Activated T-cell treated with anti-CD3 and anti-CD28 coated beads for 4 hours (primary cell): ENCODE measurements around the gene IER5L.

Source experiments
- DNase-seq: peaks from one replicate; pipeline ENCODE4 v3.0.0-alpha.2; 2020

Gene IER5L

DNA sequence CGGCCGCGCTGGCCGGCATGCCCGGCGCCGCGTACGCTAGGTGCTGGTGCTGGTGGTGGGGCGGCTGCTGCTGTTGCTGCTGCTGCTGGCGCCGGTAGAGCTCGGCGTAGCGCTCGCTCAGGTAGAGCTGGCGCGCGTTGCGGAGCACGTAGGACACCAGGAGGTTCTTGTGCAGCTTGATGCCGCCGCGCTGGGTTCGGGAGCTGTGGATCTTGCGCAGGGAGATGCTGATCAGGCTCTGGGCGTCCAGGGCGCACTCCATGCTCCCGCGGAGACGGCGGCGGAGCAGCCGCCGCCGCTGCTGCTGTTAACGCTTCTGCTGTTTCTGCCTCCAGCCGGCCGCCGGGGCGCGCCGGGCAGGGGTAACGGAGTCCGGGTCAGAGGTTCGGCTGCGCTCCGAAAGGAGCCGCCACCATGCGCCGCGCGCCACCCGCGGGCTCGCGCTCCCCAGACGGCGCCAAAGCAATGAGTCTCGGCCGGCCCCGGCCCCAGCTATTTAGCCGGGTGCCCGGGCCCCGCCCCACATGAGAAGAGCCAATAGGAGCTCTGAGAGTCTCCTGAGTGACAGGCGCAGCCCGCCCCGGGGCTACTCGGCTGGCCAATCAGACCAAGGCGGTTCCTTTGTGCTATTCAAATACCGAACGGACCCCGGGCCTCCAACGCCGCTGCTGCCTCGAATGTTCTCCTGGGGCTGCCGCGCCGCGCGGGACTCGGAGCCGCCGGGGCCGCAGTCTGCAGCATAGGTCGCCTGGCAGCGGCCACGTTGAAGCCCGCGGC is at the start of gene IER5L:
Gene IER5L, minus strand, starts transcription at position 471 of the 777 bp plus-strand sequence. Its CDS starts 209 bp downstream, at position 262.
- peak; percentile 91 for DNase-seq

DNA sequence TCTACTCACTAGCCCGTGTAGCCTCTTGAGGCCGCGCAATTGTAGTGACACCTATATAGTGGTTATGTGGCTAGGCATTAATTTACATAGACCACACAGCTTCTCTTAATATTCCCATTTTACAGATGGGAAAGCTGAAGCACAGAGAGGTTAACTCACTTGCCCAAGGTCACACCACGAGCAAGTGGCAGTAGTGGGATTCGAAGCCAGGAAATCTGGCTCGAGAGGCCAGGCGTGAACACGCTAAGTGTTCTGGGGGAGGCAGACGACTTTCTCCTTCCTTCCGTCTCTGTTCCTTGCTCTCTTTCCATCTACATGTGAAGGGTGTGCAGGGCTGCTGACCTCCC is 49.8 kb upstream of the IER5L start:
- no peak for DNase-seq

DNA sequence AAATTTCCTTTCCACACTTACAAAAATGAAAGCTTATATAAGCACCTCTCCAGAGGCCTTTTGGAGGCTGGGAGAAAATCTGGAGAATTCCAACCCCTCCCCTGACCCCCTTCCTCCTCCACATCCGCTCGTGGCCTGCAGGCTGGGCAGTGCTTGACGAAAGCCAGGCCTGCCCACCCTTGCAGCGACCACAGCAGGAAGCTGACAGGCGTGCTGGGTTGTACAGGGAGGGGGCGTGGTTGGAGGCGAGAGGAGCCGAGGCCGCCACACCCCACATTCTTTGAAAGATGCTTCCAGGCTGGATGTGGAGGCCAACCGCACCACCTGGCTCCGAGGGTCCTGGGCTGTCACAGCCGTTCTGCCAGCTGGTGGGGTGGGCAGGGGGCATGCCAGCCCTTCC is 47.8 kb upstream of the IER5L start:
- peak; percentile 14 for DNase-seq

DNA sequence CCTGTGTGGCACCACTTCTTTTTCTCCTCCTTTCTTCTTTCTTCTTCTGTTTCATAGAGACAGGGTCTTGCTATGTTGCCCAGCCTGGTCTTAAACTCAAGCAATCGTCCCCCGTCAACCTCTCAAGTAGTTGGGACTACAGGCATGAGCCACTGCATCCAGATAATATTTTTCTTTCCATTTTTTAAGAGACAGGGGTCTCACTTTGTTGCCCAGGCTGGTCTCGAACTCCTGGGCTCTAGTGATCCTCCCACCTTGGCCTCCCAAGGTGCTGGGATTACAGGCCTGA is 47.4 kb upstream of the IER5L start:
- no peak for DNase-seq

DNA sequence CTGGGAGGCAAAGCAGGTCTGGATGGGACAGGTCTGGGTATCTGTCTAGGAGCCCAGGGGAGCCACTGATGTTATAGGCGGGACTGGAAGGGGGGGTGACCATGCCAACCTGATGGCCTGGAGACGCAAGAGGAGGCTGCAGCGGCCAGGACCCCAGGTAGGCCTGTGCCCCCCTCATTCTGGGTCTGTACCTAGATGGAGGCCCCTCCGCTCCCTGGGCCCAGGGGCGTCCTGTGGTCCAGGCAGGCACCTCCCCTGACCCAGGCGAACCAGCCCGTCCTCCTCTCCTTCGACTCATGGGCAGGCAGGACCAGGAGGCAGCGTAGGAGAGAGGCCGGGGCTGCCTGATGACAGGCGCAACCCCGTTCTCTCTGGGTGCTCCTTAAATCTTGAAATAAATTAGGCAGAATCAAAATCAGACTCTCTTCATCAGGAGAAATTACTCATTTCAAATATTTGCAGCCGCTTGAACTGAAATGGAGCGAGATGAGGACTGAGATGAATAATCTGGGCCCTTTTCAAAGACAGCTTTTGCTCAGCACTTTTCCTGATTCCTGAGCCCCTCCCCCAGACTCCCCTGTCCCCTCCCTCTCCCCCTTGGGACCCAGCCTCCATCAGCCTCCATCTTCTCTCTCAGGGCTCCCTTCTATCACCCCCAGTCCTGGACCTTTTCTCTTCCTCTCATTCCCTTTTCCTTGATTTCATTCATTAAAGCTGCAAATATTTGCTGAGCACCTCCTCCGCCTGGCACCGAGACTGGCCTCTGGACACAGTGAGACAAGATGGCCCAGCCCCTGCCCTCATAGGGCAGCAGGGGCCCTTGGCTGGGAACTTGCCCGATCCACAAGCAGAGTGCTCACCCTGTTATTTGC is 46.8 kb upstream of the IER5L start:
- DNase-seq, result no peak

DNA sequence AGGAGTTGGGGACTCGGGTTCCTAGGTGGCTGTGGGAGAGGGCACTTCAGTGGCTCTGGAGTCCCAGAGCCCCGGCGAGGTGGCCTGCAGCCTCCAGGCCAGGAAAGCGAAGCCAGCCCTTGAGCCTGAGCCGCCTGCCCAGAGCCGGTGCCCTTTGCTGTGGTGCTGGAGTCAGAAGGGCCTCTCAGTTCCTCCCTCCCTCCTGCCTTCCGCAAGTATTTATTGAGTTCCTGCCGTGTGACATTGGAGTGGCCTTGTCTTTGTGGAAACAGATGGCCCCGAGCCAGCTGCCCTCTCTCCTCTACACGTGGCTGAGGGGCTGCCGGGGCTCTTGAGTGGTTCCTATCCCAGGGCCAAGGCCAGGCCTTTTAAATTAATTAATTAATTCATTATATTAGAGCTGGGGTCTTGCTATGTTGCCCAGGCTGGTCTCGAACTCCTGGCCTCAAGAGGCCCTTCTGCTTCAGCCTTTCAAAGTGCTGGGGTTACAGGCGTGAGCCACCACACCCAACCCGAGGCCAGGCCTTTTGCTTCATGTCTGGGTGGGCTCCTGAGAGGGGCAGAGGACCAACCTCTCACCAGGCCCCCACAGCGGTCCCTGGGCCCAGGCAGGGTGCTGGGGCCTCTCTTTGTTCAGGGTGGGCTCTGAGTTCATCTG is 45.6 kb upstream of the IER5L start:
- DNase-seq, result no peak

DNA sequence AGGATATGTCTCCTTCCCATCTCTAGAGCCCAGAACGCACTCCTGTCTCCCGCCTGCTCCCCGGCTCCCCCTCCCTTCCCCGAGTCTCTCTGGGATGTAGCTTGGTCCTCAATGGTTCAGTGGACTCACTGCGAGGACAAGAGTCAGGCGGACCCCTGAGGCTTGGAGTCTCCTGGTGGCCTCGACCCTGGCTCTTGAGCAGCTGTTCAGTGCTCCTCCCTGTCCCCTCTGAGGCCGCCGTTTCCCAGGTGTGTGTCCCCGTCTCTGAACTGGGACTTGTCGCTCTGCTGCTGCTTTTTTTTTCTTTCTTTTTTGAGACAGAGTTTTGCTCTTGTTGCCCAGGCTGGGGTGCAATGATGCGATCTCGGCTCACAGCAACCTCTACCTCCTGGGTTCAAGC is 44.8 kb upstream of the IER5L start:
- no peak for DNase-seq

DNA sequence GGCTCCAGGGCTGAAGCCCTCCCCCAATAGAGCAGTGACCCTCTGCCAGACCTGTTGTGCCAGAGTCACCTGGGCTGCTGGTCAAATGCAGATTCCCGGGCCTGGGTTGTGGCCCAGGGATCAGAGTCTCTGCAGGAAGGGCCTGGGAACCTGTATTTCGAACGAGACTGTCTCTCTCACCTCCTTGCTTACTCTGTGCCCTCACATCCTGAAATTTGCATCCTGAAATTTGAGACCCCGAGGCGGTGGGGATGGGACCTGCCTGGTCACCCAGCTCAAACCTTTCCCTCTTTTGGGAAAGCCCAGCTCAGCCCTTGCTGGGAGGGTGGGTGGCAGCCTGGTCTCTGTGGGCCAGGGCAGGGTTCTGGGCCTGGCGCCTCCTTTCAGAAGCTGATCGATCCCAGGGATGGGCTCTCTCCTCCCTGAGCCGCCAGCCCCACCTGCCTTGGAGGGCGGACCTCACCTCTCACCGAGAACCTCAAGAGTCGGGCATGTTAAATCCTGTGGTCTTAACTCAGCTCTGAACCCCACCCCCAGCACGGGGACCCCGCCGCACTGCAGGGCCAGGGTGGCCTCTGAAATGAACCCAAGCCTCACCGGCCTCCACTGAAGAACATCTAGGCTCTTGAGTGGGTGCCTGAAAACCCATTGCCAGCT is 44.0 kb upstream of the IER5L start:
- no peak for DNase-seq

DNA sequence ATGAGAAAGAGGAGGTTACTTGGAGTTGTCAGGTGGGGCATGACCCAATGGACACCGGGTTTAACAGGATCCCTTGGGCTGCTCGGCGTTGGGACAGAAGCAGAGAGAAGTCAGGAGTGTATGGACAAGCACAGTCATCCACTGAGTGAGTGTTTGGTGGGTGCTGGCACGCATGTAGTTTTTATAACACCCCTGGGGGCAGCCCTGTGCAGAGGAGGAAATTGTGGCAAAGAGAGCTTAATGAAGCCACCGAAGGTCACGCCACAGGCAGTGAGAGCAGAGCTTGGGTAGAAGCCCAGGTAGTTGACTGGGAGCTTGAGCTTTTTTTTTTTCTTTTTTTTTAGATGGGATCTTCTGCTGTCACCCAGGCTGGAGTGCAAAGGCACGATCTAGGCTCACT is 43.2 kb upstream of the IER5L start:
- no peak for DNase-seq

DNA sequence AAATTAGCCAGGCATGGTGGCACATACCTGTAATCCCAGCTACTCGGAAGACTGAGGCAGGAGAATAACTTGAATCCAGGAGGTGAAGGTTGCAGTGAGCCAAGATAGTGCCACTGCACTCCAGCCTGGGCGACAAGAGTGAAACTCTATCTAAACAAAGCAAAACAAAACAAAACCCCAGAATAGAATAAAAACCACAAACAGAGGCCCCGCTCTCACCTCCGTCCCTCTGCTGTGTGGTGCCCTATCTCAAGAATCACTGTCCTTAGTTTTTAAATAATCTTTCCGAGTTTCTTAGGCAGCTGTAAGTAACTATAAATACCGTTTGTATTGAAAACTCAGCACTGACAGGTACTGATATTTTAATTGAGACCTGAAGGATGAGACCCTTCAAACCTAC is 42.7 kb upstream of the IER5L start:
- DNase-seq, result no peak

DNA sequence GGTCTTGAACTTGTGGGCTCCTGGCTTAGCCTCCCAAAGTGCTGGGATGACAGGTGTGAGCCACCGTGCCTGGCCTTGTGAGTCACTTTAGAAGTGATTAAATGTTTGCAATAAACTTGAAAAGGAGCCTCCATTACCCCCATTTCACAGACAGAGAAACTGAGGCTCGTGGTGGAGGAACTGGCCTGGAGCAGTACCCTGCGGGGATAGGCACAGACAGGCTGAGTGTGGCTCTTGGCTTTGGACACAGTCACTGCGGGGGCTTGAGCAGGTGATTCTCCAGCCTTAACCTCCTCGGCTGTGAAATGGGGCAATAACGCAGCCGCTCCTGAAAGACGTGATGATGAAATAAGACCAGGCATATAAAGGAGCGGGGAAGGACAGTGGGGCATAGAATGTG is 40.9 kb upstream of the IER5L start:
- DNase-seq, result no peak

DNA sequence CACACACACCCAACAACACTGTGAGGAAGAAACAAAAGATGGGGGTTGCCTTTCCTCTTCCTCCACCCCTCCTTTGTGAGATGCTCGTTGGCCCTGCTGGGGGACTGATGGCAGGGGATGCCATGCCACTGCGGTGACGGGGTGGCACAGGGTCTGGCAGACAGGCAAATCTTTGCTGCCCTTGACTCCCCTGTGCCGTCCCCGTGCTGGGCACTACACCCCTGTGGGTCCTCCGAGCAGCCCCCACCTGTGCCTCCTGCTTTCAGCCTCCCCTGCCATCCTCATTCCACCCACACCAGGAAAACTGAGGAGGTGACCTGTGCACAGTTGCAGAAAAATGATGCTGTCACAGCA is 40.2 kb upstream of the IER5L start:
- DNase-seq, result no peak

DNA sequence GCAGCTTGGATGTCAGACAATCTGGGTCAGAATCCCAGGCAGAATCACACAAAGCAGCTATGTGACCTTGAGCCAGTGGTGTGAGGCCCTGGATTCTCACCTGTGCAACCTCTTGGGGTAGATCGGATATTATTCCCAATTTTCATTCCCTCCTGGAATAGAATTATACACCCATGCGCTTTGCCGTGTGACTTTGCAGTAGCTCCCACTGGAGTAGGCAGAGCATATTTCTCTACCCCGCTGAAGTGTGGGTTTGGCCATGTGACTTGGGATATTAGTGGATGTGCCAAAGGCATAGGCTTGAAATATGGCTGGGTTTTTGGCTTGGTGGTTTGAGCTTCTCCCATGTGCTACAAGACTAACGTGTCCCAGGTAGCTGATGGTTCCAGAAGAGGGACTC is 35.5 kb upstream of the IER5L start:
- no peak for DNase-seq

DNA sequence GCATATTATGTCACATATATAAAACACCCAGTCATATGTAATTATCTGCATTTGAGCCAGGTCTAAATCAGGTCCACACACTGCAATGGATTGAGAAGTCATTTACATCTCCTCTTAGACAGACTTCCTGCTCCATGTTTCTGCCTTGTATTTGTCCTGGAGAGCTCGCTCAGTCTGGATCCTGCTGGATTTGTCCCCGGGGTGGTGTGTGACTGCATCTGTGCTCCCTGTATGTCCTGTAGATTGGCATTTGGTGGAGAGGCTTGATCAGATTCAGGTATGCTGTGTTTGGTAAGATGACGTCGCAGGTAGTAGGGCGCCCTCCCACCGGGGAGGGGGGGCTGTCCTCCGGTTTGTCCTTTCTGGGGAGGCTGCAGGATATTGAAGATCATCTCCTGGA is 33.6 kb upstream of the IER5L start:
- DNase-seq, result no peak

DNA sequence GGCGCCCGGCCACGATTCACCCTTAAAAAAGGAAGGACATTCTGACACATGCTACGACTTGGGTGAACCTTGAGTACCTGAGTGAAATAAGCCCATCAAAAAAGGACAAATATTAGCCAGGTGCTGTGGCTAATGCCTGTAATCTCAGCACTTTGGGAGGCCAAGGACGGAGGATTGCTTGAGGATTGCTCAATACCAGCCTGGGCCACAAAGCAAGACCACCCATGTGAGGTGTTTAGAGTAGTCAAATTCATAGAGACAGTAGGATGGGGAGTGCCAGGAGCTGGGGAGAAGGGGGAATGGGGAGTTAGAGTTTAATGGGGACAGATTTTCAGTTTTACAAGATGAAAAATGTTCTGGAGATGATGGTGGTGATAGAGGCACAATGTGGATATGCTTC is 32.1 kb upstream of the IER5L start:
- DNase-seq, result no peak

DNA sequence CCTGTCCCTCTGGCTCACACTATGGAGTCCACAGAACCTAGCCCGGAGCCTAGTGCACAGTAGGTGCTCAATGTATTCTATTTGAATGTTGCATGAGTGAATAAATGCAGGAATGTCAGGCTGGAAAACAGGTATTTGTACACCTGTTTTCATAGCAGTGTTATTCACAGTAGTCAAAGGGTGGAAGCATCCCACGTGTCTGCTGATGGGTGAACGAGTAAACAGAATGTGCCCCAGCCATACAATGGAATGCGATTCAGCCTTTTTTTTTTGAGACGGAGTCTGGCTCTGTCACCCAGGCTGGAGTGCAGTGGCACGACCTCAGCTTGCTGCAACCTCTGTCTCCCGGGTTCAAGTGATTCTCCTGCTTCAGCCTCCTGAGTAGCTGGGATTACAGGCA is 31.5 kb upstream of the IER5L start:
- no peak for DNase-seq

DNA sequence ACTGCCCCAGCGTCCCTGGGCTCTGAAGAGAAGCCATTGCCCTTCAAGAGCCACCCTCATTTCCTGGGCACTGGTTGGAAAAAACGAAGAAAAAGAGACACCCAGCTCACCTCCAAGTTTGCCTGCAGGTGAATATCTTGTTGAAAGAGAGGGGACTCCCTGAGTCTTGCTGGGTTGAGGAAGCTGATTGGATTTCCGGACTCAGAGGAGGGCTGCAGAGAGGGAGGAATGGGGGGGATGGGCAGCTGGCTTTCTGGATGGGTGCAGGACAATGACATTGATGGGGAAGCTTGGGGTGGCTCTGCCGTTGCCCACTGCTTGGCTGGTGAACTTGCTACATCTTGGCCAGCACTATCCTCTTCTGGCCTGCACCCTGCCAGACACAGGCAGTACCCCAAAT is 31.0 kb upstream of the IER5L start:
- no peak for DNase-seq

DNA sequence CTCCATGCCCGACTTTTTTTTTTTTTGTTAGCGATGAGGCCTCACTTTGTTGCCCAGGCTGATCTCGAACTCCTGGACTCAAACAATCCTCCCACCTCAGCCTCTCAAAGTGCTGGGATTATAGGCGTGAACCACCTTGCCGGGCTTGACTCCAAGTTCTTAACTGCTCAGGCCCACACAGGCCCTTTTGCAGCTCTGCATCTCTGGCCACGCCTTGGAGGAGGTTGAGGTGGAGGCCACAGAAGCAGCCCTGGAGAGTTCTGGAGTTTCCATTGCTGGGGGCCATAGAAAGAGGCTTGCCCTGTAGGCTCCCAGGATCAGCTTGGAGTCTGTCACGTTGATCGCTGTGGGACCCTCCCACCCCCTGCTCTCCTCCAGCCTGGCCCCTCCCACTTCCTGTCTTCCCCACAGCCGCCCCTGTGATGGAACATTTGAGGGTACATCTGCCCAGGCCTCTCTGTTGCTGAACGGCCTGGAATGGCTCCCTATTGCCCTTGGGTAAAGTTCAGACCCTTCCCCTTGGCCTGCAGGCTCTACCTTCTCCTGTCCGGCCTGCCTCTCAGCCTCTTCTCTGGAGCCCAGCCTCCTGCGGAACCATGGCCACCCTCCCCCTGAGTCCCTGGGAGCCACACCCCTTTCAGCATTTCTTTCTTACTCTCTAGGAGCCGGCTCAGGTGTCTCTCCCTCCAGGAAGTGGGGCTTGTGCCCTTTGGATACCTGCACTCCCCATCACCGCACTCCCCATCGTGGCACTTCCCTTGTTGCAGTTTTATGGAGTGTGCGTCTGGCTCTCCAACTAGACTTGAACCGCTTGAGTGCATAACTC is 30.4 kb upstream of the IER5L start:
- peak; percentile 54 for DNase-seq

DNA sequence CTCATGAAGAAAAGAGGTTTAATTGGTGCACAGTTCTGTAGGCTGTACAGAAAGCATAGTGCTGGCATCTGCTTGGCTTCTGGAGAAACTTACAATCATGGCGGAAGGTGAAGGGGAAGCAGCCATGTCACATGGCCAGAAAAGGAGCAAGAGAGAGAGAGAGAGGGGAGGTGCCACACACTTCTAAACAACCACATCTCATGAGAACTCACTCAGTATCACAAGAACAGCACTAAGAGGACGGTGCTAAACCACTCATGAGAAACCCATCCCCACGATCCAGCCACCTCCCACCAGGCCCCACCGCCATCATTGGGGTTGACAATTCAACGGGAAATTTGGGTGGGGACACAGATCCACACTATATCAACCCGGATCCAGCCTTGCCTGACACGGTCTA is 28.8 kb upstream of the IER5L start:
- DNase-seq, result no peak

DNA sequence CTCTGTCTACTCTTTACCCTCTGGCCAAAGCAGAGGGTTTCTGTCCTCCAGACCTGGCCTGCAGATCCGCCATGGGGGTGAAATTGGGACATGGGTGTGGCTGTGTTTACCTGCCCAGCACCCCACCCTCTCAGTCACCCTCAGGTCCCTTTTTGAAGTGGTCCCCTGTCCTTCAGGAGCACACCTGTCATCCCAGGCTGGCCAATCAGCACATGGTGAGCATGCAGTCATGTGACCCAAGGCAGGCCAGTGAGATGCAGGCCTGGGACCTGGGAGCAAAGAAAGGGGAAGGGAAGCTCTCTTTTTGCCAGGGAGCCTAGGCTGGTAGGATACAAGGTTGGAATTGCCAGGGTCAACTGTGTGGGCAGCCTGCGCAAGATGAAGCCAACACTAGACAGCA is 28.3 kb upstream of the IER5L start:
- DNase-seq, result no peak

DNA sequence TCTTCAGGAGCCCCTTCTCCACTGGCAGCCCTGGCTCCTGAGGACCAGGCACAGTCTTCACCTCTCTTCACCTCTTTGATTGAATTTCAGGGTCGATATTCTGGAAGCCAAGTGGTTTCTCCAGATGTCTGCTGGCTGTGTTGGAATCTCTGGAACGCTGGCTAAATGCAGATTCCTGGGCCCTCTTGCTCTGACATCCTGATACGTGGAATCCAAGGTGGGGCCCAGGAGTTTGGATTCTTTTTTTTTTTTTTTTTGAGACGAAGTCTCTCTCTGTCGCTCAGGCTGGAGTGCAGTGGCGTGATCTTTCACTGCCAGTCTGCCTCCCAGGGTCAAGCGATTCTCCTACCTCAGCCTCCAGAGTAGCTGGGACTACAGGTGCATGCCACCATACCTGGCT is 26.8 kb upstream of the IER5L start:
- DNase-seq, result no peak

DNA sequence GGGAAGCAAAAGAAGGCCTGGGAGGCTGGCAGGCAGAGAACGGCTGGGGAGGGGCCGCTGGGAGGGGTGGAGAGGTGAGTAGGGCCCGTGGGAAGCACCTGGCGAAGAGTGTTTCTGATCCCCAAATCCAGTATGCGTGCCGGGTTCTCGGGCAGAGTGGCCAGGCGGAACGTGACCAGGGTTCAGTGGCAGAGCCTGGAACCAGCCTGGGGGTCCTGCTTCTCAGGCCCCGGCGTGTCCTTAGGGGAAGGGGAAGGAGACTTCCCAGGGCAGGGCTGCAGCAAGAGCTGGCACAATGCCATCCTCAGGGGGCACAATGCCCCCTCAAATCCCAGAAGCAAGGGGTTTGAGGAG is 25.5 kb upstream of the IER5L start:
- no peak for DNase-seq
